HepG2 (cell line): Measurements from ENCODE around the gene EDNRB. TPM values are rescaled to one million over a fixed set of nuclear protein-coding genes. Genes with fewer than 3 reads are reported as not detected.

Source experiments
- ATAC-seq: fragments of 200-7000 bp; cut with Tn5 transposase; 3 replicates; pipeline ENCODE4 v1.9.1; 2020; ENCODE audit warnings: mild to moderate bottlenecking, moderate library complexity
- Bru-seq: library from RNA; stranded (reverse); fragments of 400-500 nt; gene quantifications from one replicate; lab custom pipeline; 2021; lab: Mats Ljungman, UMichigan
- BruChase-seq, 2 experiments: library from RNA; stranded (reverse); fragments of 400-500 nt; gene quantifications; one replicate each; lab custom pipeline; 2021; lab: Mats Ljungman, UMichigan
- BruUV-seq: library from RNA; stranded (reverse); fragments of 400-500 nt; replicated peaks from 2 replicates; lab custom pipeline; 2021; lab: Mats Ljungman, UMichigan
- CTCF ChIA-PET: fragments of 300-600 bp; formaldehyde crosslinking; extraction: SDS; loops from one replicate; lab custom pipeline; 2021; ENCODE audit warnings: low total read pairs, inconsistent platforms, low intra/inter-chr PET ratio; lab: Yijun Ruan, JAX
- POLR2A ChIA-PET: fragments of 350-600 bp; sonication (Branson Sonifier 250); formaldehyde crosslinking; loops from one replicate; lab custom pipeline; 2020; ENCODE audit warnings: antibody characterized with exemption, inconsistent platforms; lab: Yijun Ruan, JAX
- DNase-seq: peaks from one replicate; pipeline ENCODE4 v3.0.0-alpha.2; 2015; ENCODE audit warnings: low spot score
- FAIRE-seq: peaks from 3 replicates; lab custom pipeline; 2011; peaks lifted over from hg19 to GRCh38; lab: Jason Lieb, UNC
- H2AFZ ChIP-seq: one replicate; pipeline ENCODE4 v1.6.1; 2011; ENCODE audit warnings: low read length, inconsistent platforms
- H3K27ac ChIP-seq: fragments of 300-600 bp; 3 replicates; pipeline ENCODE4 v1.8.0; 2011; ENCODE audit warnings: mixed run types, mild to moderate bottlenecking, mixed read lengths, low read length, inconsistent platforms; ENCODE audit not compliant: insufficient read depth; ENCODE audit errors: extremely low read length
- H3K27me3 ChIP-seq, 2 experiments: fragments of 200-600 bp in 1 of 2; 2 replicates in 1 of 2; 3 replicates in 1 of 2; pipeline versions ENCODE4 v1.6.0 to v1.8.0; 2011; ENCODE audit warnings: low read length in 2 of 2, mild to moderate bottlenecking in 2 of 2, moderate library complexity in 2 of 2, inconsistent platforms in 1 of 2; ENCODE audit not compliant: insufficient read depth in 2 of 2, control insufficient read depth in 1 of 2
- H3K36me3 ChIP-seq, 2 experiments: fragments of 200-600 bp in 1 of 2; replicated peaks in 1 of 2; 2 replicates in 1 of 2; 3 replicates in 1 of 2; pipeline versions ENCODE4 v1.5.1 to v1.8.0; 2011; ENCODE audit warnings: low read length in 2 of 2, inconsistent platforms in 1 of 2; ENCODE audit not compliant: insufficient read depth in 2 of 2, control insufficient read depth in 1 of 2
- H3K4me1 ChIP-seq: 2 replicates; pipeline ENCODE4 v1.5.1; 2012; ENCODE audit warnings: low read length, inconsistent platforms; ENCODE audit not compliant: insufficient read depth
- H3K4me2 ChIP-seq: 2 replicates; pipeline ENCODE4 v1.6.0; 2011; ENCODE audit warnings: low read depth, low read length, inconsistent platforms
- H3K4me3 ChIP-seq, 3 experiments: fragments of 200-600 bp in 1 of 3; sonication (generic), shearing (Covaris generic) in 1 of 3; replicated peaks in 1 of 3; 2 replicates each; pipeline ENCODE4 v1.5.1; 2011 to 2016; ENCODE audit warnings: low read length in 3 of 3, inconsistent platforms in 2 of 3, low read depth in 2 of 3, mild to moderate bottlenecking in 2 of 3, control low read depth in 1 of 3, mixed read lengths in 1 of 3; ENCODE audit not compliant: insufficient read depth in 1 of 3
- H3K79me2 ChIP-seq: one replicate; pipeline ENCODE4 v1.6.1; 2011; ENCODE audit warnings: low read length, inconsistent platforms; ENCODE audit not compliant: insufficient read depth
- H3K9ac ChIP-seq: 2 replicates; pipeline ENCODE4 v1.6.0; 2011; ENCODE audit warnings: mild to moderate bottlenecking, low read depth, low read length, inconsistent platforms; ENCODE audit not compliant: insufficient read depth
- H3K9me3 ChIP-seq: 2 replicates; pipeline ENCODE4 v1.5.1; 2012; ENCODE audit warnings: mild to moderate bottlenecking, low read length
- H4K20me1 ChIP-seq: 2 replicates; pipeline ENCODE4 v1.6.0; 2011; ENCODE audit warnings: inconsistent platforms, mild to moderate bottlenecking, low read length, moderate library complexity; ENCODE audit not compliant: insufficient read depth
- ATF1 ChIP-seq: IDR thresholded peaks from 2 replicates; pipeline ENCODE4 v1.6.1; 2016; ENCODE audit warnings: mild to moderate bottlenecking, control low read depth
- EHMT2 ChIP-seq: fragments of 200-600 bp; sonication (generic); IDR thresholded peaks from 2 replicates; pipeline ENCODE4 v1.7.0; 2017; ENCODE audit warnings: antibody characterized with exemption, low read depth, low read length, borderline replicate concordance
- ELF4 ChIP-seq: sonication (generic); formaldehyde crosslinking; IDR thresholded peaks from 2 replicates; pipeline ENCODE4 v1.5.0; 2020; ENCODE audit warnings: missing genetic modification reagents, mild to moderate bottlenecking, moderate library complexity, borderline replicate concordance
- ESRRA ChIP-seq: sonication (generic); formaldehyde crosslinking; IDR thresholded peaks from 2 replicates; pipeline ENCODE4 v1.5.1; 2020; ENCODE audit warnings: mild to moderate bottlenecking, low read depth, missing genetic modification reagents
- HNRNPK ChIP-seq: fragments of 200-400 bp; formaldehyde crosslinking; IDR thresholded peaks from 2 replicates; pipeline ENCODE4 v1.6.1; 2018; ENCODE audit warnings: low read length, low read depth, moderate library complexity, mild to moderate bottlenecking; ENCODE audit not compliant: poor library complexity, severe bottlenecking
- RELA ChIP-seq: sonication (generic); formaldehyde crosslinking; IDR thresholded peaks from 2 replicates; pipeline ENCODE4 v1.4.0; 2020; ENCODE audit warnings: missing genetic modification reagents
- RNF2 ChIP-seq: fragments of 450-650 bp; conservative IDR thresholded peaks from 2 replicates; pipeline ENCODE4 v1.6.1; 2016; ENCODE audit warnings: low read depth
- RXRA ChIP-seq: sonication (generic); formaldehyde crosslinking; IDR thresholded peaks from 2 replicates; pipeline ENCODE4 v1.5.1; 2020; ENCODE audit warnings: missing genetic modification reagents
- SMC3 ChIP-seq: IDR thresholded peaks from 2 replicates; pipeline ENCODE4 v1.6.1; 2011; ENCODE audit warnings: low read length, improper control_type of control experiment
- TBL1XR1 ChIP-seq: fragments of 150-350 bp; IDR thresholded peaks from 2 replicates; pipeline ENCODE4 v1.6.1; 2014; ENCODE audit warnings: borderline replicate concordance, low read length; ENCODE audit not compliant: partially characterized antibody
- TMF1 ChIP-seq: sonication (generic); formaldehyde crosslinking; IDR thresholded peaks from 2 replicates; pipeline ENCODE4 v1.8.1; 2022; ENCODE audit warnings: low read depth, missing genetic modification reagents
- ZFYVE20 ChIP-seq: sonication (generic); formaldehyde crosslinking; IDR thresholded peaks from 2 replicates; pipeline ENCODE4 v1.8.0; 2023; ENCODE audit warnings: low read depth, mild to moderate bottlenecking, moderate library complexity, missing genetic modification reagents, borderline replicate concordance
- ZNF550 ChIP-seq: sonication (generic); formaldehyde crosslinking; IDR thresholded peaks from 2 replicates; pipeline ENCODE4 v1.4.0; 2020; ENCODE audit warnings: mild to moderate bottlenecking, missing genetic modification reagents, borderline replicate concordance
- WGBS: methylation state at CpG from one replicate; pipeline ENCODE4 v1.1.6; 2017; ENCODE audit warnings: low lambda C conversion rate; 5-methylcytosine and 5-hydroxymethylcytosine counted together
- in situ Hi-C: cut with HindIII; loops from 2 replicates; pipeline ENCODE4 v1.10.0; 2017; ENCODE audit warnings: low pct_unique_long_range_greater_than_20kb; ENCODE audit not compliant: extremely low pct_ligation_motif_present
- intact Hi-C: fragments of 100-400 bp; cut with micrococcal nuclease; formaldehyde crosslinking; loops from one replicate; pipeline ENCODE4 v1.10.0; 2022; ENCODE audit not compliant: unreplicated experiment
- long read RNA-seq, 2 experiments: library from RNA in 1 of 2; library from polyadenylated mRNA in 1 of 2; stranded (forward) in 1 of 2; unstranded in 1 of 2; transcript quantifications; one replicate each; pipeline ENCODE4 v2.0.0, GENCODE V29; 2019 to 2022
- polyA minus RNA-seq, 3 experiments: library from RNA; depleted of rRNA, polyadenylated mRNA; stranded (reverse); fragments of >200 nt; gene quantifications; 2 replicates each; pipeline ENCODE4 v1.2.3, GENCODE V29; 2011; ENCODE audit warnings: low replicate concordance in 1 of 3
- polyA plus RNA-seq, 8 experiments: library from polyadenylated mRNA; depleted of rRNA in 3 of 8; stranded (reverse) in 7 of 8; unstranded in 1 of 8; fragments of >200 nt; fragmentation: Illumina TruSeq in 4 of 8; extraction: Trizol in 4 of 8; gene quantifications; 2 replicates each; pipeline versions ENCODE4 v1.2.1 to v1.2.3, GENCODE V29; 2011 to 2016; ENCODE audit warnings: low read depth in 4 of 8, missing spikeins in 1 of 8, mixed read lengths in 1 of 8; ENCODE audit not compliant: insufficient read depth in 1 of 8
- total RNA-seq, 5 experiments: library from RNA; depleted of rRNA; stranded (reverse); fragments of >200 nt; fragmentation: Illumina TruSeq; extraction: Trizol; gene quantifications; 2 replicates each; pipeline ENCODE4 v1.2.3, GENCODE V29; 2016; ENCODE audit warnings: low read depth in 1 of 5

The EDNRB gene
- total RNA-seq (2016; rRNA removed; fragmentation: Illumina TruSeq; extraction: Trizol) (not detected in 2 replicates), polyA plus RNA-seq (2011; rRNA removed) (not detected in 2 replicates), polyA minus RNA-seq (2011; rRNA and poly(A)+ RNA removed; ENCODE audit: low replicate concordance) (not detected in 2 replicates), Bru-seq, nascent RNA (not detected), BruChase-seq, experiment 1, labeled RNA remaining after a 6-hour chase (percentile 5 among the genes with signal in this experiment), BruChase-seq, experiment 2, labeled RNA remaining after a 2-hour chase (not detected)
- not detected in 2 replicates for total RNA-seq (2016; cell fraction: cytosol; rRNA removed; fragmentation: Illumina TruSeq; extraction: Trizol; ENCODE audit: low read depth)
- total RNA-seq (2016; cell fraction: insoluble cytoplasmic fraction; rRNA removed; fragmentation: Illumina TruSeq; extraction: Trizol), result not detected in 2 replicates
- not detected in 2 replicates for total RNA-seq (2016; cell fraction: membrane; rRNA removed; fragmentation: Illumina TruSeq; extraction: Trizol)
- not detected in 2 replicates for total RNA-seq (2016; cell fraction: nucleus; rRNA removed; fragmentation: Illumina TruSeq; extraction: Trizol)
- polyA plus RNA-seq (2011; cell fraction: cytosol; rRNA removed), result not detected in 2 replicates
- polyA plus RNA-seq (2011; cell fraction: nucleus; rRNA removed), result not detected in 2 replicates
- polyA plus RNA-seq (2012), result not detected in 2 replicates
- not detected in 2 replicates for polyA plus RNA-seq (2016; cell fraction: cytosol; fragmentation: Illumina TruSeq; extraction: Trizol; ENCODE audit: low read depth)
- not detected in 2 replicates for polyA plus RNA-seq (2016; cell fraction: insoluble cytoplasmic fraction; fragmentation: Illumina TruSeq; extraction: Trizol; ENCODE audit: low read depth)
- not detected in 2 replicates for polyA plus RNA-seq (2016; cell fraction: membrane; fragmentation: Illumina TruSeq; extraction: Trizol; ENCODE audit: low read depth)
- not detected in 2 replicates for polyA plus RNA-seq (2016; cell fraction: nucleus; fragmentation: Illumina TruSeq; extraction: Trizol; ENCODE audit: insufficient read depth, low read depth)
- not detected in 2 replicates for polyA minus RNA-seq (2011; cell fraction: cytosol; rRNA and poly(A)+ RNA removed)
- not detected in 2 replicates for polyA minus RNA-seq (2011; cell fraction: nucleus; rRNA and poly(A)+ RNA removed)
- long read RNA-seq, experiment 1, result 0 reads
- long read RNA-seq, experiment 2, result 0 reads

DNA sequence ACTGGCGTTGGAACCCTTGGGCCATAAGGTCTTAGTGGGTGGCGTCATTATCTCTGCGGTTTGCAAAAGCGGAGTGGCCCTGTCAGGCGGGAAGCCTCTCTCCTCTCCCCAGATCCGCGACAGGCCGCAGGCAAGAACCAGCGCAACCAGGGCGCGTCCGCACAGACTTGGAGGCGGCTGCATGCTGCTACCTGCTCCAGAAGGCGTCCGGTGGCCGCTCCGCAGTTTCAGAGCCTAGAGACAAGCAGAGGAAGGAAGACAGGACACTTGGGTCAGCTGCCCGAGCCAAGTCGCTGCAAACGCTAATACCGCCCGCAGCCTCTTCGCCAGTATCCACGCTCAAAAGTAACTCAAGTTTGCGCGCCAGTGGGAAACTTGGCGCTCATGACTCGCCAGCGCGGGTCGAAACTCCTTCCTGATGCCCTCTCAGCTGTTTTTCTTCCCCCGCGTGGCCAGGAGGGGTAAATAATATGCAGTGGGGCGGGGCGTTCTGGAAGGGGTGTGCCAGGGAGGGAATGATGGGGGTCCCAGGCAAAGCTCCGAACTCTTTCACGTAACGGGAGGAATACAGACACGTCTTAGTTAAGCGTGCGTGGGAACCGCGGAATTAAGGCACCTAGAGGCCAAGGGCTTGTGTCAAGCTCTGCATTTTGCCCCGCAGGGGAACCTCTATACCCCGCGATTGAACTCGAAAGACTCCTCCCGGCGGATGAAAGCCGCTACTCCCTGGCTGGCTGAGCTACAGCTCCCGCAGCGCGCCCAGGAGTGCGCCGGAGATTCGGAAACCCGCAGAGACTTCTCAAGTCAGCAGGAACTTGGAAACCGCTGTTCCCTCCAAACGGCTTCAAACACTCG is at the start of gene EDNRB:
Gene EDNRB, minus strand, starts transcription at position 441 of the 855 bp plus-strand sequence. Its CDS starts 258 bp downstream, at position 183.
- no peak for ATAC-seq
- H3K4me1 ChIP-seq, result no peaks in the 10 kb centered on the region
- no peak for TF ChIP-seq ESRRA (CRISPR knock-in tag)
- TF ChIP-seq ATF1 (CRISPR knock-in tag), result no peak
- TF ChIP-seq RXRA (CRISPR knock-in tag), result no peak
- no peak for TF ChIP-seq TMF1 (CRISPR knock-in tag)
- no peak for TF ChIP-seq RNF2
- no peak for TF ChIP-seq ZNF550
- TF ChIP-seq RELA (CRISPR knock-in tag), result no peak
- no peak for TF ChIP-seq TBL1XR1
- TF ChIP-seq ZFYVE20 (CRISPR knock-in tag), result no peak
- TF ChIP-seq EHMT2, result no peak
- TF ChIP-seq ELF4, result no peak
- no peak for TF ChIP-seq HNRNPK
- TF ChIP-seq SMC3, result no peak
- TF ChIP-seq, all 625 proteins: peak for 0
- no peaks in the 10 kb centered on the region for H3K36me3 ChIP-seq
- peaks cover 14% of the 10 kb centered on the region; the same call in 1 of the 2 replicates for H3K9me3 ChIP-seq
- DNase-seq (no peak), FAIRE-seq (no peak)
- BruUV-seq, result no TSS peak
- H4K20me1 ChIP-seq, result no peaks in the 10 kb centered on the region
- no peak within 1 kb of the TSS for H2AFZ ChIP-seq
- H3K79me2 ChIP-seq, result no peaks in the 10 kb centered on the region
- no peak within 1 kb of the TSS for H3K9ac ChIP-seq
- no peak within 1 kb of the TSS for H3K4me2 ChIP-seq
- intact Hi-C loops (no loop called here), in situ Hi-C loops (no loop called here)
- no peak within 1 kb of the TSS for H3K4me3 ChIP-seq
- 66% methylated on average over 24 of the region's 60 CpGs for WGBS
- CTCF ChIA-PET, result no interaction called here
- no peak within 1 kb of the TSS for H3K27ac ChIP-seq
- no peaks in the 10 kb centered on the region for H3K27me3 ChIP-seq
- POLR2A ChIA-PET, result no interaction called here
